VCaP (cell line): ENCODE measurements around the gene LPAR5.
A peak's percentile ranks its signal among the peaks of the same experiment; 100 is the strongest.

Source experiments
- H3K27ac ChIP-seq: fragments of 450-650 bp; 2 replicates; pipeline ENCODE4 v1.5.1; 2017
- TF ChIP-seq, protein P1 (sequence below): fragments of 450-650 bp; conservative IDR thresholded peaks from 2 replicates; pipeline ENCODE4 v1.5.1; 2017; ENCODE audit warnings: mild to moderate bottlenecking, moderate library complexity

The LPAR5 gene

DNA sequence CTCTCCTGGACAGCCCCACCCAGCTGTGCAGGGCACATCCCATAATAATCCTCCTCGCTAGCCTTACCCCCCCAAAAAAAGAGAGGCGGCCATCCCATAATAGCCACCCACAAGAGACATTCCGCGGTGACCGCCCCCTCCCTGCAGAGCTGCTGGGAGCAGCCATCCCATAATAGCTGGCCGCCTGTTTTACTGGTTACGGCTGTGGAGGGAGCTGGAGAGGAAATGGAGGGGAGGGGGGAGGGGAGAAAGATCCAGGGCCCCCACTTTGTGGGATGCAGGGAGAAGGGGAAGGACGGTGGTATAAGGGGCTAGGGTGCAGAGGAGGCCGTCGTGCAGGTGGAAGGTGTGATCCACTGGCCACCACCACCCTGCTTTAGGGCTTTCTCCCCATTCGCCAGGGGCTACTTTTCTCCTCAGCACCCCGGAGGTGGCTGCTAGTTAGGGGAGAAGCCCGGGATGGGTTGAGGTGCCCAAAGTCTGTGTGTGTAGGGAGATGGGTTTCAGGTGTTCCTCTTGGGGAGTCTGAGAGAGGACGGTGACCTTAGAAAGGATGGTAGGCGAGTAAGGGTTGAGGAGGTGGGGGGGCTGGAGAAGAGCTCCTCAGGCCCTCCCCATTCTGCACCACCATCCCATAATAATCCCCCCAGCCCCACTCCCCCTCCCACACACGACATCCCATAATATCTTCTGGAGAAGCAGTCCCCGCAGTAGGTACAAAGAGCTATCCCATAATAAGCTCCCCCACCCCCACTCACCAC lies 22.6 kb downstream of the LPAR5 start:
- TF ChIP-seq, protein P1, sequence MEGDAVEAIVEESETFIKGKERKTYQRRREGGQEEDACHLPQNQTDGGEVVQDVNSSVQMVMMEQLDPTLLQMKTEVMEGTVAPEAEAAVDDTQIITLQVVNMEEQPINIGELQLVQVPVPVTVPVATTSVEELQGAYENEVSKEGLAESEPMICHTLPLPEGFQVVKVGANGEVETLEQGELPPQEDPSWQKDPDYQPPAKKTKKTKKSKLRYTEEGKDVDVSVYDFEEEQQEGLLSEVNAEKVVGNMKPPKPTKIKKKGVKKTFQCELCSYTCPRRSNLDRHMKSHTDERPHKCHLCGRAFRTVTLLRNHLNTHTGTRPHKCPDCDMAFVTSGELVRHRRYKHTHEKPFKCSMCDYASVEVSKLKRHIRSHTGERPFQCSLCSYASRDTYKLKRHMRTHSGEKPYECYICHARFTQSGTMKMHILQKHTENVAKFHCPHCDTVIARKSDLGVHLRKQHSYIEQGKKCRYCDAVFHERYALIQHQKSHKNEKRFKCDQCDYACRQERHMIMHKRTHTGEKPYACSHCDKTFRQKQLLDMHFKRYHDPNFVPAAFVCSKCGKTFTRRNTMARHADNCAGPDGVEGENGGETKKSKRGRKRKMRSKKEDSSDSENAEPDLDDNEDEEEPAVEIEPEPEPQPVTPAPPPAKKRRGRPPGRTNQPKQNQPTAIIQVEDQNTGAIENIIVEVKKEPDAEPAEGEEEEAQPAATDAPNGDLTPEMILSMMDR: no peak
- peak overlapping the region; percentile 72 for H3K27ac ChIP-seq

DNA sequence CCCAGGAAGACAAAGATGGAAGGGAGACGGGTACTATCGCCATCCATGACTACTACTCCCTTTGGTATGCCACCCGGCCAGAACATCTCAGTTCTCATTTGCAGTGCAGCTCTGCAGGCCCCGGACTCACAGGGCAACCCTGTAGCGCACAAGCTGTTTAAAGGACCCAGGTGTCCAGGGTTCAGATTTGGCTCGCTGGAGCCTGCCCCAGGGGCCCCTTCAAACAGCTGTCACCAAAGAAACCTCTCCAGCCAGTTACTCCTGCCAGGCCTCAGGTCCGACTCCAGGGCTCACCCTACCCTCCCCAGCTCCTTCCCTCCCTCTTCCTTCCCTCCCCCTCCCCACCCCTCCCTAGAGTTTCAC lies 23.1 kb downstream of the LPAR5 start:
- TF ChIP-seq, protein P1: no peak
- H3K27ac ChIP-seq: peak overlapping the region; percentile 72

DNA sequence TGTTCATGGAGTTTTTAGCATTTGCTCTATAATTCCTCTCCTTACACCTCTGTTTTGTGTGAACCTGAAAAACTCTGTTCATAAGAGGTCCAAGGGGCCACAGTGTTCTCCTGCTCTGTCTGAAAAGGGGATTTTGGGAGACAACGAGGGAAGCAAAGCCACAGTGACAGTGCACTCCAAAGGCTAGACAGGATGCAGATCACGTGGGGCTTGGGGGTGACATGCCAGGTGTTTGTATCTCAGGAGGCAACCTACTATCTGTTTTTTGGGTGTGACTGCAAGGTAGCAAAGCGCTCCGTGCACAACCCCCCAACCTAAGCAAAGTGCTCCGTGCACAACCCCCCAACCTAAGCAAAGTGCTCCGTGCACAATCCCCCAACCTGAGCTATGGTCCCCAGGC lies 23.5 kb downstream of the LPAR5 start:
- H3K27ac ChIP-seq: peak overlapping the region; percentile 72
- TF ChIP-seq, protein P1: no peak

DNA sequence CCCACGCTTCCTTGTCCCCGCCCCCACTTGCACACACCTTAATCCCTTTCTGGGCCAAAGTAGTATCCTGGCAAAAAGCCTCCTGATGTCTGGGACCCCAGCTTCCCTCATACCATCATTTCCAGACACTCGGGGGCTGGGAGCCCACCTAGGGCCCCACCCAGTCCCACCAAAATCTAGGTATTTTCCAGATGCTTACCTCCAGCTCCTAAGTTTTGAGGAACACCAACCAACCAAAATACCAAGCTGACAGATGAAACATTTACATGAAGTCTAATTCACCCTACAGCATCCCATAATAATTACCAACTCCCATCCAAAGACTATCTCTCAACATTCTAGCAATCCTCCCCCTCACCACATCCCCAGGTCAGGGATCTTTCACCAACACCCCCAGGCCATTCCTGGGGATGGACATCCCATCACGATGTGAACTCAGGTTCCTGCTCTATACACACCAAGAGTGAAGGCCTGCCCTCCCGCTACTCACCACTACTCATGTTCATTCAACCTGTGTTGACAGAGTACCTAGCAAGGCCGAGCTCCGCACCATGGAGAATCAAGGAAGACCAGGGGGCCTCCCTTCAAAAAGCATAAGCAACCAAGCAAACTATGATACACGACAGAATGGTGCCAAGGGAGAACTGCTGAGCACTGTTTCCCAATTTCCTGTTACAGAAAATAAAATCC lies 27.0 kb downstream of the LPAR5 start:
- H3K27ac ChIP-seq: peak overlapping the region; percentile 93
- TF ChIP-seq, protein P1: no peak

DNA sequence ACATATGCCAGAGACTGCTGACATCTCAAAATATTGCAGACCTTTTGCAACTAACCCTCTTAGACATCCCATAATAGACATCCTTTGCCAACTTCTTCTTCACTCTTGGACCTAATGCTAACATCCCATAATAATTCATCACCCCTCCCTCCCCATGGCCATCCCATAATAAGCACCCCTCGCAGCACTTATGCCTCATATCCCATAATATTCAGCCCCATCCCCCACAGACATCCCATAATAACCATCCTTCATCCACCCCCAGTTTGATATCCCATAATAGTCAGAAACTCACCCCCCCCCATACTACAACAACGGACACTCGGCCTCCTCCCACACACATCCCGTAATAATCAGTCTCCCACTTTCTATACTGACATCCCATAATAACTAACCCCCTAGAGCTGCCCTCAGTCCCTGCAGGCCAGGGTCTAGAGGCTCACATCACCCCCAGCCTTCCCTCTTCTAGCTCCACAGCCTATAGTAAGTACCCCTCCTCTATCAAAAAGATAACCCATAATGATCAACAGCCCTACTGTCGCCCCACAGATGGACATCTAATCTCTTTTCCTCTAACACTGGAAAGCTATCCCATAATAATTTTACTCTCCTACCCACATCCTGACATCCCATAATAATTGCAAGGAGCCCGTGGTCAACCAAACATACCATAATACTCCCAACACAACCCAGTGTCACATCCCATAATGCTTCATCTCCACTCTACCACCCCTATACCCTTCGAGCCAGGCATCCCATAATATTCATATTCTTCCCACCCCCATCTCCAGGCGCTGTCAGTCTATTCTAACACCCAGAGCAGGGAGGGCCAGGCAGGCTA lies 27.8 kb downstream of the LPAR5 start:
- peak overlapping the region; percentile 93 for H3K27ac ChIP-seq
- TF ChIP-seq, protein P1: no peak

DNA sequence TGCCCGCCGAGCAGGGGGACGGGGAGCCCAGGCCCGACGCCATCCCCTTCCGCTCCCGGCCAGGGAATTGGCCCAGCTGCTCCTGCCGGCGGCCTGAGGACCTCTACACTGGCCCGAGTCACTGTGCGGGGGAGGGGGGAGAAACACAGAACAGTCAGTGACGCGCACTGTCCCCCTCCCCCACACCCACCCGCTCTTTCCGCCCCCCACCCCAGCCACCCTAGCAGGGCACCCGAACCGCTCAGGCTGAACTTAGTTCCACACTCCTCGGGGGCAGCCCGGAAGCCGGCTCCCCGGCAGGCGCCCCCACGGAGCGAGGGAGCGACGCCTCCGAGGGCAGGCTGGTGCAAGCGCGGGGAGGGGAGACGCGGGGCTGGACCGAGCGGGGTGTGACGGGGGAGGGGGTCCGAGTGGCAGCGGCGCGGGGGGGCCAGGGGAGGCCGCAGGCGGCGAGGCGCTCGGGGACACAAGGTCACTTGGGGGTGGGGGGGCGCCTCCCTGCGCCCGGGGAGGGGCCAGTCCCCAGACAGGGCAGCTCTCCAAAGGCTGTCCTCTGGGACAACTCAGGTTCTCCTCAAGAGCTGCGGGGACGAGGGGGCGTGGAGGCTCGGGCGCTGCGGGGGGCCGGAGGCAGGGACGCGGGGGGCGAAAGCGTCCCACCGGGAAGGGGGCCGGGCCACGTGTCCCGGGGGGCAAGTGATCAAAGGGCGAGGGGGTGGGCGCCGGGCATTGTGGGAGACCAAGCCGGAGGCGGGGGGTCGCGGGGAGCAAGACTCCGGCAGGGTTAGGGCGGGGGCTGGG lies 29.2 kb downstream of the LPAR5 start:
- peak overlapping the region; percentile 93 for H3K27ac ChIP-seq

More for the DNA sequence above, 29.2 kb downstream of the LPAR5 start:
- TF ChIP-seq, protein P1: no peak
